ENCODE data around the gene FOXN3.
A peak's percentile ranks its signal among the peaks of the same experiment; 100 is the strongest.

Gene FOXN3

GRCh38 chr14:89343356-89343755 lies 73.7 kb downstream of the FOXN3 start:
- Histone ChIP-seq H2BK15ac (replicated peaks; ENCODE audit: low read depth) (no peak overlapping the region), H4K8ac (ENCODE audit: low read depth, low read length) (no peak overlapping the region), H4K5ac (ENCODE audit: low read length) (no peak overlapping the region), H3K18ac (ENCODE audit: low read length) (no peak overlapping the region), H3K56ac (ENCODE audit: low read length) (no peak overlapping the region), H3K79me2 (ENCODE audit: control insufficient read depth, insufficient read depth, low read length) (peaks cover 21% of the 10 kb centered on the region), H3K4me2 (ENCODE audit: low read length) (no peak overlapping the region), H3K27ac (ENCODE audit: low read depth, low read length) (no peak overlapping the region), H2BK5ac (ENCODE audit: low read length) (no peak overlapping the region), H3K4ac (ENCODE audit: low read depth, low read length) (no peak overlapping the region), H3K36me3 (ENCODE audit: control insufficient read depth, insufficient read depth, low read length) (peaks cover 2% of the 10 kb centered on the region), H2BK120ac (ENCODE audit: low read depth, low read length) (no peak overlapping the region), H3K4me1 (ENCODE audit: control insufficient read depth, low read depth, low read length) (peaks cover 15% of the 10 kb centered on the region), H3K9ac (ENCODE audit: low read length) (no peak overlapping the region), H3K23ac (ENCODE audit: low read length) (no peak overlapping the region), H3K27me3 (ENCODE audit: insufficient read depth, low read length, poor library complexity) (no peaks in the 10 kb centered on the region), H3K4me3 (ENCODE audit: low read length) (no peak overlapping the region), H2AK5ac (ENCODE audit: low read length) (no peak overlapping the region), H3K79me1 (ENCODE audit: low read length) (peaks cover 13% of the 10 kb centered on the region)
- no peak for DNase-seq
- WGBS (ENCODE audit: extremely low coverage, insufficient coverage, low lambda C conversion rate) = no CpG with 5 or more reads among the region's 2 CpGs

DNA sequence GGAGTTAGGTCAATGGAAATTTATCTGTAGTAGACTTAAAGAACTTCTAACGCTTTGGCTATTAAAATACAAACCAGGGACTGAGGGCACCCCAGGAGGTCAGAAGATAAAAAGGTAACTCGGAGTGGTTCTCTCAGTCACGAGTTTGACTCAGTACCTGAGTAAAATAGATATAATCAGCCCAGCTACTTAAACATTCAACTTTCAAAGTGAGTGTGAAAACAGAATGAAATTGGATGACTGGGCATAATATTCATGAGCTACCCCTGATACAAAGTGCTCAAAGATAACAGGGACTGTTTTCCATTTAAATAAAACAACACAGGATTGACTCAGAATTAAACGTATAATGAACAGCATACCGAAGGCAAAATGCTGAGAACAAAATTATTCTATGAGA lies 75.0 kb downstream of the FOXN3 start:
- H2BK120ac ChIP-seq (ENCODE audit: low read depth, low read length) = no peak overlapping the region
- peaks cover 8% of the 10 kb centered on the region for H3K79me1 ChIP-seq (ENCODE audit: low read length)
- no peak overlapping the region for H3K27ac ChIP-seq (ENCODE audit: low read depth, low read length)
- H3K36me3 ChIP-seq (ENCODE audit: control insufficient read depth, insufficient read depth, low read length) = peaks cover 2% of the 10 kb centered on the region
- no peak overlapping the region for H3K4me3 ChIP-seq (ENCODE audit: low read length)
- peaks cover 18% of the 10 kb centered on the region for H3K4me1 ChIP-seq (ENCODE audit: control insufficient read depth, low read depth, low read length)
- no peak overlapping the region for H3K9ac ChIP-seq (ENCODE audit: low read length)
- no peak overlapping the region for H3K23ac ChIP-seq (ENCODE audit: low read length)
- no peak overlapping the region for H3K4me2 ChIP-seq (ENCODE audit: low read length)
- no peak overlapping the region for H2BK5ac ChIP-seq (ENCODE audit: low read length)
- peaks cover 15% of the 10 kb centered on the region for H3K79me2 ChIP-seq (ENCODE audit: control insufficient read depth, insufficient read depth, low read length)
- no peak overlapping the region for H3K56ac ChIP-seq (ENCODE audit: low read length)
- no peak overlapping the region for H3K4ac ChIP-seq (ENCODE audit: low read depth, low read length)
- no peak overlapping the region for H4K8ac ChIP-seq (ENCODE audit: low read depth, low read length)
- H3K18ac ChIP-seq (ENCODE audit: low read length) = no peak overlapping the region
- H2AK5ac ChIP-seq (ENCODE audit: low read length) = no peak overlapping the region
- H2BK15ac ChIP-seq (replicated peaks; ENCODE audit: low read depth) = no peak overlapping the region
- no peak overlapping the region for H4K5ac ChIP-seq (ENCODE audit: low read length)
- H3K27me3 ChIP-seq (ENCODE audit: insufficient read depth, low read length, poor library complexity) = no peaks in the 10 kb centered on the region
- WGBS (ENCODE audit: extremely low coverage, insufficient coverage, low lambda C conversion rate) = no CpG with 5 or more reads among the region's 5 CpGs
- DNase-seq = peak; percentile 81

DNA sequence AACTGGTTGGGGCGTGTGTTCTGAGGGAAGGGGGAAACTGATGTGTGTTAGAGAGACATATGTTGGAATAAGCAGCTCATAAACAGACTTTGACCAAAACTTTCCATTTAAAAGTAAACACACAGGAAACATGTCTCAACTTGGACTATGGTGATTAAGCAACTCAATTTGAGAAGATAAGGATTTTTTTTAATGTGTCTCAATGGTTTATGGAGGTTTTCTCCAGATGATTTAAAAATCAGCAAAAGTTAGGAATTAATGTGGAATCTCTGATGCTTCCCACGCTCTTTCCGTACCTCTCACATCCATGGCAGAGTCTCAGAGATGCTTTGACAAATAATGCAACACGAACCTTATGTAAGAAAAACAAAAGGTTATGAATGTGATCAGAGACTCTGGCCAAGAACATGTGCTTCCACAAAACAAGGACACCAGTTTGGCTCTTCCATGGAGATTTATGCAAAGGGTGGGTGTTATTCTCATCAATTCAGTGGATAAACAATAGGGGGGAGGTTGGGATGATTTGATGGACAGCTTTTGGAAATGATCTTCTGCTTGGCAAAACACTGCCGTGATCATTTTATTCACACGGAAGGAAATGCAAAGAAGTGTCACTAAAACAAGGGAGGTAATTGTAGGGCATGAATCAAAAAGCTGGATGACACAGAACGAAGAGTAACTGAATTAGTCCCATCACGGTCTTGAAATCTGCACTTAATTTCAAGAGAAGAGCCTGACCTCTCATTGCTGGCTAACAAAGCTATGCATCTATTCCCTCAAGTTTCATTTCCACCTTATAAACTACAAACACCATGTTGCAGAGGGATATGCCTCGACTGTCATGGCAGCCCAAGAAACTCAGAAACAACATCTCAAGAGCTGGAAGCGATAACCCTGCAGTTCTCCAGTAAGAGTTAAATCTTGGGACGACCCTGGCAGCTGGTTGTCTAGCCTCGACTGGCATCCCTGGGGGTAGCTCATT lies 76.5 kb downstream of the FOXN3 start:
- H3K56ac ChIP-seq (ENCODE audit: low read length) = no peak overlapping the region
- H3K79me2 ChIP-seq (ENCODE audit: control insufficient read depth, insufficient read depth, low read length) = peaks cover 11% of the 10 kb centered on the region
- H4K8ac ChIP-seq (ENCODE audit: low read depth, low read length) = no peak overlapping the region
- H2AK5ac ChIP-seq (ENCODE audit: low read length) = peak overlapping the region; percentile 39
- H3K23ac ChIP-seq (ENCODE audit: low read length) = no peak overlapping the region
- H2BK5ac ChIP-seq (ENCODE audit: low read length) = no peak overlapping the region
- H2BK120ac ChIP-seq (ENCODE audit: low read depth, low read length) = no peak overlapping the region
- peaks cover 22% of the 10 kb centered on the region for H3K4me1 ChIP-seq (ENCODE audit: control insufficient read depth, low read depth, low read length)
- no peak overlapping the region for H3K27ac ChIP-seq (ENCODE audit: low read depth, low read length)
- H4K5ac ChIP-seq (ENCODE audit: low read length) = no peak overlapping the region
- WGBS (ENCODE audit: extremely low coverage, insufficient coverage, low lambda C conversion rate) = no CpG with 5 or more reads among the region's 12 CpGs
- H3K79me1 ChIP-seq (ENCODE audit: low read length) = peaks cover 3% of the 10 kb centered on the region
- H3K4me3 ChIP-seq (ENCODE audit: low read length) = no peak overlapping the region
- no peak for DNase-seq
- no peak overlapping the region for H3K4me2 ChIP-seq (ENCODE audit: low read length)
- H2BK15ac ChIP-seq (replicated peaks; ENCODE audit: low read depth) = no peak overlapping the region
- peak overlapping the region; percentile 35 for H3K18ac ChIP-seq (ENCODE audit: low read length)
- H3K36me3 ChIP-seq (ENCODE audit: control insufficient read depth, insufficient read depth, low read length) = no peaks in the 10 kb centered on the region
- no peak overlapping the region for H3K9ac ChIP-seq (ENCODE audit: low read length)
- no peak overlapping the region for H3K4ac ChIP-seq (ENCODE audit: low read depth, low read length)
- no peaks in the 10 kb centered on the region for H3K27me3 ChIP-seq (ENCODE audit: insufficient read depth, low read length, poor library complexity)

DNA sequence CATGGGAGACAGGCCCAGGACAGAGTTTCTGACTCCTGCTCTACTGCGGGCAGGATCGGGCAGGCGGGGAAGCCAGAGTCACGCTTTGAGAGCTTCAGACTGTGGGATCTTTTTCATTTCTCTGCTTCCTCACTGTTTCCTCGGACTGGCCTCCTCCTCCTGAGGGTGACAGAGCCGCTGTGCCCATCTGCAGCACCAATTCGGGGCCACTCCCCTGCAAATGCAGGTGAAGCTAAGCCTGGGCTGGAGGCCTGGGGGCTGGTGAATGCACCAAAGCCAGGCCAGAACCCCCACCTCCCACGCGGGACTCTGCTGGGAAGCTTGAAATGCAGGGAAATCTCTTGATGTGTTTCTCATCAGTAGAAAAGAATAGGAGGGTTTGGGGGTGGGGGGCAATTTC lies 77.5 kb downstream of the FOXN3 start:
- Histone ChIP-seq H2AK5ac (ENCODE audit: low read length) (peak overlapping the region; percentile 91), H4K8ac (ENCODE audit: low read depth, low read length) (no peak overlapping the region), H3K27me3 (ENCODE audit: insufficient read depth, low read length, poor library complexity) (no peaks in the 10 kb centered on the region), H3K4me2 (ENCODE audit: low read length) (no peak overlapping the region), H3K4me3 (ENCODE audit: low read length) (no peak overlapping the region), H3K79me1 (ENCODE audit: low read length) (peaks cover 3% of the 10 kb centered on the region), H2BK5ac (ENCODE audit: low read length) (peak overlapping the region; percentile 54), H3K36me3 (ENCODE audit: control insufficient read depth, insufficient read depth, low read length) (no peaks in the 10 kb centered on the region), H3K9ac (ENCODE audit: low read length) (peak overlapping the region; percentile 56), H3K18ac (ENCODE audit: low read length) (peak overlapping the region; percentile 90), H2BK15ac (replicated peaks; ENCODE audit: low read depth) (no peak overlapping the region), H3K23ac (ENCODE audit: low read length) (no peak overlapping the region), H4K5ac (ENCODE audit: low read length) (no peak overlapping the region), H3K27ac (ENCODE audit: low read depth, low read length) (peak overlapping the region; percentile 76), H3K4me1 (ENCODE audit: control insufficient read depth, low read depth, low read length) (peaks cover 22% of the 10 kb centered on the region), H2BK120ac (ENCODE audit: low read depth, low read length) (peak overlapping the region; percentile 23), H3K4ac (ENCODE audit: low read depth, low read length) (peak overlapping the region; percentile 10), H3K79me2 (ENCODE audit: control insufficient read depth, insufficient read depth, low read length) (peaks cover 11% of the 10 kb centered on the region), H3K56ac (ENCODE audit: low read length) (peak overlapping the region; percentile 80)
- WGBS (ENCODE audit: extremely low coverage, insufficient coverage, low lambda C conversion rate) = no CpG with 5 or more reads among the region's 9 CpGs
- no peak for DNase-seq

GRCh38 chr14:89339158-89339557 lies 77.9 kb downstream of the FOXN3 start:
- Histone ChIP-seq H2BK120ac (ENCODE audit: low read depth, low read length) (peak overlapping the region; percentile 23), H3K4me2 (ENCODE audit: low read length) (no peak overlapping the region), H3K4ac (ENCODE audit: low read depth, low read length) (peak overlapping the region; percentile 43), H3K27ac (ENCODE audit: low read depth, low read length) (peak overlapping the region; percentile 76), H3K36me3 (ENCODE audit: control insufficient read depth, insufficient read depth, low read length) (no peaks in the 10 kb centered on the region), H3K79me2 (ENCODE audit: control insufficient read depth, insufficient read depth, low read length) (peaks cover 11% of the 10 kb centered on the region), H4K5ac (ENCODE audit: low read length) (no peak overlapping the region), H2BK15ac (replicated peaks; ENCODE audit: low read depth) (no peak overlapping the region), H4K8ac (ENCODE audit: low read depth, low read length) (no peak overlapping the region), H3K27me3 (ENCODE audit: insufficient read depth, low read length, poor library complexity) (no peaks in the 10 kb centered on the region), H2AK5ac (ENCODE audit: low read length) (peak overlapping the region; percentile 91), H3K4me1 (ENCODE audit: control insufficient read depth, low read depth, low read length) (peaks cover 22% of the 10 kb centered on the region), H3K56ac (ENCODE audit: low read length) (peak overlapping the region; percentile 80), H3K79me1 (ENCODE audit: low read length) (peaks cover 3% of the 10 kb centered on the region), H3K18ac (ENCODE audit: low read length) (peak overlapping the region; percentile 90), H3K23ac (ENCODE audit: low read length) (no peak overlapping the region), H3K9ac (ENCODE audit: low read length) (peak overlapping the region; percentile 56), H2BK5ac (ENCODE audit: low read length) (peak overlapping the region; percentile 54), H3K4me3 (ENCODE audit: low read length) (no peak overlapping the region)
- no peak for DNase-seq
- WGBS (ENCODE audit: extremely low coverage, insufficient coverage, low lambda C conversion rate) = no CpG with 5 or more reads among the region's 9 CpGs
